ENCODE results near the gene CTR9. TPM values are rescaled to one million over a fixed set of nuclear protein-coding genes. Genes with fewer than 3 reads are reported as not detected.

CTR9 gene
- total and polyA plus RNA-seq, 2 of the 8 experiments (the other 6 are each of a cell fraction or from before 2014, with no cell fraction given), result 6.1 to 37.7 TPM

- Histone ChIP-seq H3K36me3 (ENCODE audit: control insufficient read depth in 2 of 4, insufficient read depth in 4 of 4, low read length in 3 of 4) (peaks cover 15 to 48% (median 23%) of the 10 kb centered on the region in 4 experiments), H2AFZ (ENCODE audit: low read length) (no peak overlapping the region), H4K8ac (ENCODE audit: extremely low read depth, insufficient read depth, low read length) (no peak overlapping the region), H3K4me3 (ENCODE audit: extremely low read depth in 1 of 4, insufficient read depth in 2 of 4, low read depth in 3 of 4, low read length in 4 of 4) (no peak overlapping the region), H3K23me2 (ENCODE audit: low read depth, low read length) (no peaks in the 10 kb centered on the region), H2BK15ac (ENCODE audit: low read length) (no peak overlapping the region), H2AK5ac (ENCODE audit: low read depth, low read length) (no peak overlapping the region), H3K79me2 (ENCODE audit: control insufficient read depth in 1 of 2, insufficient read depth in 2 of 2, low read length in 2 of 2) (no peaks in the 10 kb centered on the region), H4K5ac (ENCODE audit: insufficient read length, low read depth, low read length) (no peak overlapping the region), H2BK20ac (ENCODE audit: low read length) (no peak overlapping the region), H4K91ac (replicated peaks; ENCODE audit: insufficient read length, low read length) (no peak overlapping the region), H3K9ac (replicated peaks in 1 of 4; ENCODE audit: extremely low read depth in 1 of 4, low read depth in 3 of 4, low read length in 3 of 4) (no peak overlapping the region), H3K23ac (ENCODE audit: insufficient read length) (no peak overlapping the region), H2BK12ac (ENCODE audit: low read depth, low read length) (no peak overlapping the region), H2BK5ac (ENCODE audit: low read depth, low read length) (no peak overlapping the region), H2BK120ac (replicated peaks; ENCODE audit: low read depth, low read length) (no peak overlapping the region), H4K20me1 (replicated peaks in 1 of 2; ENCODE audit: control insufficient read depth in 1 of 2, insufficient read depth in 2 of 2, low read length in 2 of 2) (peaks cover 0 to 2% of the 10 kb centered on the region in 2 experiments), H3K9me3 (ENCODE audit: insufficient read depth in 2 of 2, low read depth in 1 of 2, low read length in 1 of 2) (no peaks in the 10 kb centered on the region), H3K4me1 (replicated peaks in 1 of 4; ENCODE audit: control insufficient read depth in 3 of 4, insufficient read depth in 4 of 4, low read length in 3 of 4) (peaks cover 0 to 6% (median 0%) of the 10 kb centered on the region in 4 experiments; a peak in 1 of 7 replicates), H3K79me1 (ENCODE audit: low read depth, low read length) (no peaks in the 10 kb centered on the region), H3K27me3 (replicated peaks in 1 of 4; ENCODE audit: control insufficient read depth in 3 of 4, extremely low read depth in 1 of 4, insufficient read depth in 3 of 4, low read length in 3 of 4) (no peaks in the 10 kb centered on the region), H3K14ac (ENCODE audit: insufficient read length) (no peak overlapping the region), H3K56ac (replicated peaks; ENCODE audit: insufficient read length, low read depth, low read length) (no peak overlapping the region), H3K27ac (ENCODE audit: low read depth, low read length) (no peak overlapping the region), H3K4ac (replicated peaks; ENCODE audit: insufficient read length, low read depth, low read length) (no peak overlapping the region), H3K18ac (ENCODE audit: extremely low read depth, low read length) (no peak overlapping the region), H3K4me2 (ENCODE audit: insufficient read depth in 1 of 2, low read depth in 2 of 2, low read length in 2 of 2) (no peak overlapping the region)
- FAIRE-seq, result no peak
- ChIA-PET POLR2A (ENCODE audit: partially characterized antibody) (no interaction called here), CTCF (ENCODE audit: partially characterized antibody) (interaction anchor here (1.6 kb wide), 1 partner anchor 8 kb away, joined by 6 read pairs; no protein-coding TSS in a partner anchor)
- DNase-seq (ENCODE audit: low read depth in 1 of 2, low spot score in 2 of 2), result no peak
- no peak for TF ChIP-seq NRF1 (IDR thresholded peaks at IDR 0.05; ENCODE audit: low read depth, low read length)
- no peak for TF ChIP-seq ASH2L (IDR thresholded peaks at IDR 0.05; ENCODE audit: low read length)
- TF ChIP-seq KDM4A (IDR thresholded peaks at IDR 0.05; ENCODE audit: low read depth, low read length, severe bottlenecking), result no peak
- TF ChIP-seq RNF2 (IDR thresholded peaks at IDR 0.05; ENCODE audit: borderline replicate concordance, low read depth, low read length, missing control alignments, poor library complexity, severe bottlenecking), result no peak
- TF ChIP-seq RAD21 (IDR thresholded peaks at IDR 0.05 in 1 of 2, conservative IDR thresholded peaks at IDR 0.05 in 1 of 2; ENCODE audit: low read depth in 2 of 2, low read length in 2 of 2), result no peak
- TF ChIP-seq GABPA (IDR thresholded peaks at IDR 0.05; ENCODE audit: borderline replicate concordance, insufficient read depth, low read length), result no peak
- TF ChIP-seq GTF2F1 (IDR thresholded peaks at IDR 0.05; ENCODE audit: borderline replicate concordance, low read depth, low read length), result no peak
- no peak for TF ChIP-seq POLR2AphosphoS5 (IDR thresholded peaks at IDR 0.05; ENCODE audit: low read depth, low read length)
- TF ChIP-seq BRCA1 (IDR thresholded peaks at IDR 0.05; ENCODE audit: low read depth, low read length), result no peak
These were observed 11.1 kb downstream of the CTR9 start for GRCh38 chr11:10762185-10762584.

Data from H1 (cell line).